ENCODE measurements around the gene GPR158.

- TF ChIP-seq CTCF (IDR thresholded peaks at IDR 0.05): no peak
- TF ChIP-seq ZFX (IDR thresholded peaks at IDR 0.05; ENCODE audit: borderline replicate concordance): no peak
Observed at GRCh38 chr10:25501912-25502311, 327.1 kb downstream of the GPR158 start.
